IPS DF 6.9 (cell line): ENCODE data around the gene MRPL10.

Source experiments
- DNase-seq: peaks from one replicate; pipeline ENCODE4 v3.0.0-alpha.2; 2013; ENCODE audit warnings: low read depth, low spot score
- H3K27ac ChIP-seq: one replicate; pipeline ENCODE4 v1.5.1; 2013; ENCODE audit warnings: low read length, control low read depth
- H3K27me3 ChIP-seq: 2 replicates; pipeline ENCODE4 v1.6.1; 2013; ENCODE audit warnings: mild to moderate bottlenecking, low read length; ENCODE audit not compliant: control insufficient read depth, insufficient read depth
- H3K36me3 ChIP-seq: 2 replicates; pipeline ENCODE4 v1.6.1; 2013; ENCODE audit warnings: low read length; ENCODE audit not compliant: control insufficient read depth, insufficient read depth
- H3K4me1 ChIP-seq: 2 replicates; pipeline ENCODE4 v1.6.1; 2013; ENCODE audit warnings: low read length; ENCODE audit not compliant: control insufficient read depth, insufficient read depth
- H3K4me3 ChIP-seq: 2 replicates; pipeline ENCODE4 v1.5.1; 2013; ENCODE audit warnings: mild to moderate bottlenecking, low read length
- H3K9me3 ChIP-seq: 2 replicates; pipeline ENCODE4 v1.6.1; 2013; ENCODE audit warnings: low read length, inconsistent platforms; ENCODE audit not compliant: control insufficient read depth, insufficient read depth
- WGBS: extraction: QIAGEN DNeasy Blood & Tissue Kit; methylation state at CpG from one replicate; pipeline ENCODE4 v1.1.7; 2013; ENCODE audit warnings: mixed read lengths, missing lambda C conversion rate; ENCODE audit not compliant: insufficient read length, insufficient coverage; 5-methylcytosine and 5-hydroxymethylcytosine counted together

Gene MRPL10

GRCh38 chr17:47831003-47831933 lies at the start of gene MRPL10, which contains the start of gene LRRC46:
Gene MRPL10 (minus strand): TSS chr17:47831541. CDS start chr17:47831511, 30 bp downstream.
Gene LRRC46 (plus strand): TSS chr17:47831670. CDS start chr17:47831990, 320 bp downstream.
- DNase-seq = peak; percentile 92
- WGBS = no CpG with 5 or more reads among the region's 42 CpGs
- peaks cover 14% of the 10 kb centered on the region for H3K36me3 ChIP-seq
- no peaks in the 10 kb centered on the region for H3K27me3 ChIP-seq
- H3K9me3 ChIP-seq = no peaks in the 10 kb centered on the region
- H3K27ac ChIP-seq = no peak within 1 kb of the TSS
- peak within 1 kb of the TSS; percentile 87 for H3K4me3 ChIP-seq
- H3K4me1 ChIP-seq = no peaks in the 10 kb centered on the region

- no peak overlapping the region for H3K4me3 ChIP-seq
- no peaks in the 10 kb centered on the region for H3K27me3 ChIP-seq
- H3K36me3 ChIP-seq = no peaks in the 10 kb centered on the region
- no peaks in the 10 kb centered on the region for H3K9me3 ChIP-seq
- no peak for DNase-seq
- no CpG with 5 or more reads among the region's 8 CpGs for WGBS
- no peak overlapping the region for H3K27ac ChIP-seq
- H3K4me1 ChIP-seq = peaks cover 6% of the 10 kb centered on the region; the same call in 1 of the 2 replicates
Measured at GRCh38 chr17:47879776-47880454, 48.6 kb upstream of the MRPL10 start.

DNA sequence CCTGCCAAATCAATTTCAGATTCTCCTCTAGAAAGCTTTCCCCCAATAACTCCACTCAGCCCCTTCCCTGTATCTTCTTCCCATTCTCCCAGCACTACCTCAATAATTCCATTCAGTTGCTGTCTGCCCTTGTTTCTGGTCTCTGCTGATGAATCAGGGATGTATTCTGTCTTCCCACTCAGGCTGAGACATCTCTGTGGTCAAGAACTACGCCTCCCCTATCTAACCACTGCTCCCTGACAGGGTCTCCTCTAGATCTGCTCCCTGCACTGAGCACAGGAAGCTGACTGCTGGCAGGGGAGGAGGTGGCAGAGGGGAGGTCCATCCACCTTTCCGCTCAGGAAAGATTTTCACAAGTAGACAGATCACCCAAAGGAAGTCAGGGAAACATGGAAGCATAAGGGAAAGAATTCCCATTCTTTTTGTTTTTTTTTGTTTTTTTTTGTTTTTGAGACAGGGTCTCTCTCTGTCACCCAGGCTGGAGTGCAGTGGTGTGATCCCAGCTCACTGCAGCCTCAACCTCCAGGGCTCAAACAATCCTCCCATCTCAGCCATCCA lies 47.8 kb upstream of the MRPL10 start:
- no peaks in the 10 kb centered on the region for H3K27me3 ChIP-seq
- H3K4me1 ChIP-seq = peaks cover 6% of the 10 kb centered on the region; the same call in 1 of the 2 replicates
- H3K27ac ChIP-seq = no peak overlapping the region
- H3K9me3 ChIP-seq = no peaks in the 10 kb centered on the region
- no peak overlapping the region for H3K4me3 ChIP-seq
- no peaks in the 10 kb centered on the region for H3K36me3 ChIP-seq
- DNase-seq = no peak
- no CpG with 5 or more reads among the region's 2 CpGs for WGBS

DNA sequence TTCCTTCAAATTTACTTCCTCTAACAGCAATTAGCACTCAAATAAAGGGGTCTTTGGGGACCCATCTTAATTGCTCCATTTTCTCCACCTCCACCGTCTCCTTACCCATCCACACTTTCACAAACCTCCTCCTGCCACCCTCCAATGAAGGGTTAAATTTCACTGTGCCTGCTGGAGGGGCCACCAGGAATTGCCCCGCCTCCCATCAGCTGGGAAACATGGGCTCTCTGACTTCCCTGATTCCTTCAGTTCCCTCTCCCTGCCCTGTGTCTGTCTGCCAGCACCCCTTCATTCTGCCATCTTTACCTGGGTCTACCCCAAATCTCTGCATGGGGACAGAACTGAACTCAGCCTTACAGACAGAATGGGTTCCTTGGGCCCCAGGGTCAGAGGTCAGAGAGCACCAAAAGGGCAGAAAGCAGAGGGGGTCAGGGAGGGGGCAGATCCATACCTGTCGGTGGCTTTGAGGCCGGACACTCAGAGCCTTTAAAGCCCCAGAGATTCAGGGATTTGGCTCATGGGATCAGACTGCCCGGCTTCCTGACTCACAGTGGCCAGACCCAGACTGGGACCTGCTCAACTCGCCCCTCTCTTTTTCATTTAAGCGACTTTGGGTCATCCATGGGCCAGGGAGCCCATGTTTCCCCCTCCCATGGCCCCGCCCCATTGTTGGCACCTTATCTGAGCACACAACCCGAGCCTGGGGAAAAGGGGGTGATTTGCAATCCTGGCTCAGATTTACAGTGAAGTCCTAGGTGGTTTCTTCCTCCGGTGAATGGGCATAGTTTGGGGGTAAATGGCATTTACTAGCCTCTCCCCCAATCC lies 47.1 kb upstream of the MRPL10 start:
- no CpG with 5 or more reads among the region's 10 CpGs for WGBS

GRCh38 chr17:47877368-47878034 lies 46.2 kb upstream of the MRPL10 start:
- WGBS = no CpG with 5 or more reads among the region's 9 CpGs
- no peaks in the 10 kb centered on the region for H3K9me3 ChIP-seq
- peaks cover 6% of the 10 kb centered on the region; the same call in 1 of the 2 replicates for H3K4me1 ChIP-seq
- DNase-seq = no peak
- H3K27ac ChIP-seq = no peak overlapping the region
- no peaks in the 10 kb centered on the region for H3K36me3 ChIP-seq
- H3K4me3 ChIP-seq = no peak overlapping the region
- H3K27me3 ChIP-seq = no peaks in the 10 kb centered on the region

More for the DNA sequence above, 47.1 kb upstream of the MRPL10 start:
- no peak overlapping the region for H3K4me3 ChIP-seq
- no peaks in the 10 kb centered on the region for H3K27me3 ChIP-seq
- no peak overlapping the region for H3K27ac ChIP-seq
- no peaks in the 10 kb centered on the region for H3K36me3 ChIP-seq
- H3K4me1 ChIP-seq = peaks cover 6% of the 10 kb centered on the region; the same call in 1 of the 2 replicates
- no peaks in the 10 kb centered on the region for H3K9me3 ChIP-seq
- no peak for DNase-seq

DNA sequence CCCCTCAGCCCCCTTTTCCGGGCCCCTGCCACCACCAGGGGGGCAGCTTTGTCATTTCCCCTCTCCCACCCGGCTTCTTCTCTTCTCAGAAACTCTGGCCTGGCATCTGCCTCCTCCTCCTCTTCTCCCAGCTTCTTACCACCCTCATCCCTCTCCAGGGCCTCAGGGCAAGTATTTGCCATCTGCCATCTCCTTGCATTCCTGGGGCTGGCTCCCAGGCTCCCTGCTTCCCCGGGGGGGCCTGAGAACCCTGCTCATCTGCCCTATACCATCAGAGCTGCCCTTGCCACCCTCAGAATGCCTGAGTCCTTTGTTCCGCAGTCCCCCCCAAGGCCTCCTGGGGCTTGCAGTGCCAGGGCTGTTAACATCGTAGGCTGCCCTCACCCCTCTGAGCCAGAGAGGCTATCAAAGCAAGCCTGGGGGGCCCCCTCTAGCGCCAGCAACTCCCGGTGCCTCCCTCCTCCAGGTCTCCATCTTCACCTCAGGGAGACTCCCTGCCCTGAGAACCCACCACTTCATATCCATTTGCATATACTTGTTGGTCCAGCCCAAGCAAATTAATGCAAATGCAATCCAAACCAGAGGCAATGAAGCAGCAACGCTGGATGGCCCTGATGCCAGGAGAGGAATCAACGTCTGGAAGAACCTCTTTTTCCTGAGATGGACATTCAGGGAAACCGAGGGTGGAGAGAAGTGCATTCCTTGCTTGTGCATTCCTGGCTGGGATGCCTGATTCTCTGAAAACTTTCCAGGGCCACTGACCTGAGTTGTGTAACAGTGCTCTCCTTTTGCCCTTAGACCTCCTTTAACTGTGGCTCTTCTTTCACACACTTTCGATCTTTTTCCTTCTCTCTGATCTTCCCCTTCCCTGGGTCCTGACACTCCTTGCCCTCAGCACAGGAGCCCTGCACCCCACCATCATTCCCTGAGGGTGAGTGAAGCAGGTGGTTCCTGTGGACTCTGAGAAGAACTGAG lies 44.0 kb upstream of the MRPL10 start:
- Histone ChIP-seq H3K9me3 (no peaks in the 10 kb centered on the region), H3K27me3 (peaks cover 2% of the 10 kb centered on the region; the same call in 1 of the 2 replicates), H3K4me3 (no peak overlapping the region), H3K4me1 (peaks cover 6% of the 10 kb centered on the region; the same call in 1 of the 2 replicates), H3K27ac (no peak overlapping the region), H3K36me3 (no peaks in the 10 kb centered on the region)
- no CpG with 5 or more reads among the region's 11 CpGs for WGBS
- DNase-seq = no peak

DNA sequence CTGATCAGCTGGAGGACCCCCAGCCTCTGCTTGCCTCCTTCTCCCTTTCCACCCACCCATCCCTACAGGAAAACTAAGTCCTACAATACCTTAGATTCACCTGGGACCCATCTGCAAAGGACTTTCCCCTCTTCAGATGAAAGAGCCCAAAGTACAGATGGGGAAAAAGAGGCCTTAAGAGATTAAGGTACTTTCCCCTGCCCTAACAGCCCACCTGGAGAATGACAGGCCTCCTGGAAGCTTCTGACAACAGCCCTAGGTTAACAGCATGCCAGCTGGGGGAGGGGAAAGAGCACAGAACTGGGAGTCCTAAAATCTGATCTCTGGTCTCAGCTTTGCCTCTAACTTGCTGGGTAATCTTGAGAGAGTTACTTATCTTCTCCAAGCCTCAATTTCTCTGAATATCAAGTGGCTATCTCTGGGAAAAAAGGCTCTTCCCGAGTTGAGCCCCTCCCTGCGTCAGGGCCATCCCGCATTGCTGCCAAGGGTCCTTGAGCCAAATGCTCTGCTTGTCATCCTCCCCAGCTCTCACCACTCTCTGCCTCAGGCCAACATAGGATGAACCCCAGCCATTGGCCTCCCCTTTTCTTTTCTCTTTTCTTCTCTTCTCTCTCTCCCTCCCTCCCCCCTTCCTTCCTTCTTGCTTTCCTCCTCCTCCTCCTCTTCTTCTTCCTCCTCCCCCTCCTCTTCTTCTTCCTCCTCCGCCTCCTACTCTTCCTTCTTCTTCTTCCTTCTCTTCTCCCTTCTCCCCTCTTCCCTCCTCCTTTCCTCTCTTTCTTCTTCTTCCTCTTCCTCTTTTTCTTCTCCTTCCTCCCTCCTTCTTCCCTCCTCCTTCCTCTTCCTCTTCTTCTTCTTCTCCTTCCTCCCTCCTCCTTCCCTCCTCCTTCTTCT lies 42.1 kb upstream of the MRPL10 start:
- H3K27me3 ChIP-seq = peaks cover 4% of the 10 kb centered on the region; the same call in 1 of the 2 replicates
- WGBS = no CpG with 5 or more reads among the region's 4 CpGs
- H3K36me3 ChIP-seq = no peaks in the 10 kb centered on the region
- H3K9me3 ChIP-seq = no peaks in the 10 kb centered on the region
- H3K4me3 ChIP-seq = no peak overlapping the region
- no peak for DNase-seq
- H3K27ac ChIP-seq = no peak overlapping the region
- H3K4me1 ChIP-seq = peaks cover 7% of the 10 kb centered on the region; the same call in 1 of the 2 replicates

DNA sequence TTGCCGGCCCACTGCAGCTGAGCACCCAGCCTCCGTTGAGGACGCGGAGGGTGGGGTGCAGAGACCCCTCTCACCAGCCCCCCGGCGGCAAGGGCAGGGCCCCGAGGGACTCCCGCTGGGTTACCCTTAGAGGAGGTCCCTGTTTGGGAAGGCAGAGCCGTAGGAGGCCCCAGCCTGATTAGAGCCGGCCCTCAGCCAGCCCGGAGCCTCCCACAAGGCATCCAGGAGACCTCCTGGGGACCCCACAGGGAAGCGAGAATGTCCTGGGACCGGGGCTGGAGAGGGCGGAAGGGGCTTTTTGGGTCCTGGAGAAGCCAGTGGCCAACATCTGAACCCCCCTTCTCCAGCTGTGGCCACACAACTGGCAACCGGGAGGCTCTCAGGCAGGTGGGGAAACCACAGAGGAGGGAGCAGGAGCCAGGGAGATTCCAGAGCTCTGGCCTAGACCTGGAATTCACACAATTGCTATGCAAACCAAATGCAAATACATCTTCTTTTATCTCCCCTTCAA lies 41.4 kb upstream of the MRPL10 start:
- no peak overlapping the region for H3K27ac ChIP-seq
- no CpG with 5 or more reads among the region's 15 CpGs for WGBS
- no peak for DNase-seq
- H3K9me3 ChIP-seq = no peaks in the 10 kb centered on the region
- 0 out of 2 replicates have a peak, but pooled peaks cover 5% of the 10 kb centered on the region for H3K4me1 ChIP-seq
- peaks cover 4% of the 10 kb centered on the region; the same call in 1 of the 2 replicates for H3K27me3 ChIP-seq
- no peaks in the 10 kb centered on the region for H3K36me3 ChIP-seq
- peak overlapping the region; percentile 32; the same call in 1 of the 2 replicates for H3K4me3 ChIP-seq
